HepG2 (cell line): ENCODE measurements around the gene CFI. TPM values are rescaled to one million over a fixed set of nuclear protein-coding genes. Genes with fewer than 3 reads are reported as not detected.

ENCODE experiments used
- BHLHE40 ChIP-seq: IDR thresholded peaks from 2 replicates; pipeline ENCODE4 v1.6.1; 2011; ENCODE audit warnings: low read length, improper control_type of control experiment
- GATAD2A ChIP-seq: IDR thresholded peaks from 2 replicates; pipeline ENCODE4 v1.6.1; 2016
- KLF12 ChIP-seq: sonication (generic); formaldehyde crosslinking; IDR thresholded peaks from 2 replicates; pipeline ENCODE4 v1.4.0; 2020; ENCODE audit warnings: missing genetic modification reagents, borderline replicate concordance
- MAF1 ChIP-seq: sonication (generic); formaldehyde crosslinking; IDR thresholded peaks from 2 replicates; pipeline ENCODE4 v1.5.0; 2020; ENCODE audit warnings: missing genetic modification reagents, borderline replicate concordance
- MBNL3 ChIP-seq: fragments of 250-450 bp; sonication (Bioruptor Pico); conservative IDR thresholded peaks from 2 replicates; pipeline ENCODE4 v1.8.0; 2022; ENCODE audit warnings: mild to moderate bottlenecking, inconsistent platforms
- NFE2L1 ChIP-seq: sonication (generic); formaldehyde crosslinking; IDR thresholded peaks from 2 replicates; pipeline ENCODE4 v1.4.0; 2020; ENCODE audit warnings: missing genetic modification reagents, mild to moderate bottlenecking, borderline replicate concordance
- TBP ChIP-seq: sonication (generic); formaldehyde crosslinking; IDR thresholded peaks from 2 replicates; pipeline ENCODE4 v1.5.0; 2020; ENCODE audit warnings: missing genetic modification reagents
- ZNF235 ChIP-seq: sonication (generic); formaldehyde crosslinking; IDR thresholded peaks from 2 replicates; pipeline ENCODE4 v1.8.1; 2023; ENCODE audit warnings: mild to moderate bottlenecking, missing genetic modification reagents, borderline replicate concordance
- ZNF317 ChIP-seq: sonication (generic); formaldehyde crosslinking; IDR thresholded peaks from 2 replicates; pipeline ENCODE4 v1.5.0; 2020; ENCODE audit warnings: mild to moderate bottlenecking, missing genetic modification reagents
- ZNF34 ChIP-seq: sonication (generic); formaldehyde crosslinking; IDR thresholded peaks from 2 replicates; pipeline ENCODE4 v1.4.0; 2020; ENCODE audit warnings: mild to moderate bottlenecking, missing genetic modification reagents, borderline replicate concordance
- ZNF432 ChIP-seq: sonication (generic); formaldehyde crosslinking; IDR thresholded peaks from 2 replicates; pipeline ENCODE4 v1.5.0; 2020; ENCODE audit warnings: missing genetic modification reagents, mild to moderate bottlenecking, borderline replicate concordance
- ZNF441 ChIP-seq: sonication (generic); formaldehyde crosslinking; IDR thresholded peaks from 2 replicates; pipeline ENCODE4 v1.7.0; 2021; ENCODE audit warnings: missing genetic modification reagents, borderline replicate concordance
- ZNF468 ChIP-seq: sonication (generic); formaldehyde crosslinking; IDR thresholded peaks from 2 replicates; pipeline ENCODE4 v1.8.0; 2022; ENCODE audit warnings: mild to moderate bottlenecking, moderate library complexity, missing genetic modification reagents
- ZNF703 ChIP-seq: sonication (generic); formaldehyde crosslinking; IDR thresholded peaks from 2 replicates; pipeline ENCODE4 v1.5.1; 2020; ENCODE audit warnings: missing genetic modification reagents, mild to moderate bottlenecking, moderate library complexity, borderline replicate concordance
- polyA plus RNA-seq, 8 experiments: library from polyadenylated mRNA; depleted of rRNA in 3 of 8; stranded (reverse) in 7 of 8; unstranded in 1 of 8; fragments of >200 nt; fragmentation: Illumina TruSeq in 4 of 8; extraction: Trizol in 4 of 8; gene quantifications; 2 replicates each; pipeline versions ENCODE4 v1.2.1 to v1.2.3, GENCODE V29; 2011 to 2016; ENCODE audit warnings: low read depth in 4 of 8, missing spikeins in 1 of 8, mixed read lengths in 1 of 8; ENCODE audit not compliant: insufficient read depth in 1 of 8
- total RNA-seq, 5 experiments: library from RNA; depleted of rRNA; stranded (reverse); fragments of >200 nt; fragmentation: Illumina TruSeq; extraction: Trizol; gene quantifications; 2 replicates each; pipeline ENCODE4 v1.2.3, GENCODE V29; 2016; ENCODE audit warnings: low read depth in 1 of 5
- TF ChIP-seq, protein P1 (sequence below), 2 experiments: sonication (generic) in 1 of 2; formaldehyde crosslinking in 1 of 2; IDR thresholded peaks; 2 replicates each; pipeline versions ENCODE4 v1.6.1 to v1.9.0; 2014 to 2022; ENCODE audit warnings: antibody characterized with exemption in 1 of 2, borderline replicate concordance in 1 of 2, inconsistent platforms in 1 of 2, low read depth in 1 of 2, missing genetic modification reagents in 1 of 2
- TF ChIP-seq, protein P2 (sequence below): sonication (generic); formaldehyde crosslinking; IDR thresholded peaks from 2 replicates; pipeline ENCODE4 v1.4.0; 2020; ENCODE audit warnings: missing genetic modification reagents, mild to moderate bottlenecking, borderline replicate concordance

The CFI gene
- total and polyA plus RNA-seq, 2 of the 13 experiments (the other 11 are each of a cell fraction or from before 2014, with no cell fraction given), result 284 to 337 TPM

DNA sequence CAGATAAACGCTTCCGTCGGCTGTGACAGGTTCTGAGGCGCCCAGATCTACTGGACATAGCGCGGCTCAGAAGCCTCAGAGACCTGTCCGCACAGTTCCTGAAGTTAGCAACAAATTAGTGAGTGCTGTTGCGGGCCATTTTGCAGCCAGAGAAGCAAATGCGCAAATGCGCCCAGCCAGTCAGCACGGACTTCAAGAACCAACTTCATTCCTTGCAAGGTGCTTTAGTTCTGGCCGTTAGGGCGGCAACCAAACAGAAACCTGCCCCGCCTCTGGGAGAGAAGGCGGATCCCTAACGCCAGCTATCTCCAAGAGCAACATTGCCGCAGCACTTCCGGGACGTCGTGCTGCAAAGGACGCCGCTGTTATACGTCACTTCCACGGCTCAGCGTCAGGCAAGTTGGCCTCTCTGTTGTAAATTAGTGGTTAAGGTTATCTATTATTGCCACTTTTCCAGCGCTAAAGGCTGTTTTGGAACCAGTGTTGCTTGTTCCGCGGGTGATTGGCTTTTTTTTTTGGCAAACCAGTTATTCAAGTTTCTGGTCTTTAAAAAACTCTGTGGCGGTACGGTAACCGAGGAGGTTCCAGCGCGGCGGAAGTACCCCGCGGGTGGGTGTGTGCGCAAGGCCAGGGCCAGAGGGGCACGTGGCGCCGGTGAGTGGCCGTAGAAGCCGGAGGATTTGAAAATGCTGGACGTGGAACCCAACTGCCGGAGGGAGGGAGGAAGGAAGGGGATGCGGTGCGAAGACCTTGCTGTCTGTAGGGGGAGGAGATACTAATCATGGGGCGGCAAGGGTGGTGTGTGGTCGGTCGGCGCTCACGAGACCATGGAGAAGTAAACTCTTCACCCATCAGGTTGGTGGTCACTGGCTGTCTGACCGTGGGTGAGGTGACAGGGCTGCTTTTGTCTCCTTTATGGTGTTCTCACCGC lies 13.6 kb upstream of the CFI start, which contains the start of gene GAR1 (continued):
- TF ChIP-seq, protein P1, sequence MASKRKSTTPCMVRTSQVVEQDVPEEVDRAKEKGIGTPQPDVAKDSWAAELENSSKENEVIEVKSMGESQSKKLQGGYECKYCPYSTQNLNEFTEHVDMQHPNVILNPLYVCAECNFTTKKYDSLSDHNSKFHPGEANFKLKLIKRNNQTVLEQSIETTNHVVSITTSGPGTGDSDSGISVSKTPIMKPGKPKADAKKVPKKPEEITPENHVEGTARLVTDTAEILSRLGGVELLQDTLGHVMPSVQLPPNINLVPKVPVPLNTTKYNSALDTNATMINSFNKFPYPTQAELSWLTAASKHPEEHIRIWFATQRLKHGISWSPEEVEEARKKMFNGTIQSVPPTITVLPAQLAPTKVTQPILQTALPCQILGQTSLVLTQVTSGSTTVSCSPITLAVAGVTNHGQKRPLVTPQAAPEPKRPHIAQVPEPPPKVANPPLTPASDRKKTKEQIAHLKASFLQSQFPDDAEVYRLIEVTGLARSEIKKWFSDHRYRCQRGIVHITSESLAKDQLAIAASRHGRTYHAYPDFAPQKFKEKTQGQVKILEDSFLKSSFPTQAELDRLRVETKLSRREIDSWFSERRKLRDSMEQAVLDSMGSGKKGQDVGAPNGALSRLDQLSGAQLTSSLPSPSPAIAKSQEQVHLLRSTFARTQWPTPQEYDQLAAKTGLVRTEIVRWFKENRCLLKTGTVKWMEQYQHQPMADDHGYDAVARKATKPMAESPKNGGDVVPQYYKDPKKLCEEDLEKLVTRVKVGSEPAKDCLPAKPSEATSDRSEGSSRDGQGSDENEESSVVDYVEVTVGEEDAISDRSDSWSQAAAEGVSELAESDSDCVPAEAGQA (IDR thresholded peaks at IDR 0.05; ENCODE audit: low read depth), result peak; percentile 92
- TF ChIP-seq, protein P1 (CRISPR knock-in tag; IDR thresholded peaks at IDR 0.05; ENCODE audit: borderline replicate concordance), result no peak
- TF ChIP-seq MBNL3 (no peak), TBP (CRISPR knock-in tag) (no peak), ZNF317 (CRISPR knock-in tag) (peak; percentile 62; the same call in 1 of the 2 replicates), ZNF235 (CRISPR knock-in tag) (no peak), KLF12 (CRISPR knock-in tag) (peak; percentile 75; the same call in 1 of the 2 replicates), ZNF703 (peak; percentile 54; the same call in 1 of the 2 replicates), MAF1 (0 out of 2 replicates have a peak, but pooled peaks have one; percentile 19), ZNF432 (CRISPR knock-in tag) (no peak), NFE2L1 (CRISPR knock-in tag) (no peak), ZNF468 (CRISPR knock-in tag) (no peak), GATAD2A (CRISPR knock-in tag) (peak; percentile 47; the same call in 1 of the 2 replicates), BHLHE40 (peak; percentile 48), ZNF441 (CRISPR knock-in tag) (peak; percentile 46), ZNF34 (no peak)
- TF ChIP-seq, protein P2, sequence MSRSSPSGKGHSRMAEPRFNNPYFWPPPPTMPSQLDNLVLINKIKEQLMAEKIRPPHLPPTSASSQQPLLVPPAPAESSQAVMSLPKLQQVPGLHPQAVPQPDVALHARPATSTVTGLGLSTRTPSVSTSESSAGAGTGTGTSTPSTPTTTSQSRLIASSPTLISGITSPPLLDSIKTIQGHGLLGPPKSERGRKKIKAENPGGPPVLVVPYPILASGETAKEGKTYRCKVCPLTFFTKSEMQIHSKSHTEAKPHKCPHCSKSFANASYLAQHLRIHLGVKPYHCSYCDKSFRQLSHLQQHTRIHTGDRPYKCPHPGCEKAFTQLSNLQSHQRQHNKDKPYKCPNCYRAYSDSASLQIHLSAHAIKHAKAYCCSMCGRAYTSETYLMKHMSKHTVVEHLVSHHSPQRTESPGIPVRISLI (CRISPR knock-in tag), result peak; percentile 19; the same call in 1 of the 2 replicates
